ENCODE results near the gene ZNF821.

- TF ChIP-seq CTCF (IDR thresholded peaks at IDR 0.05) (no peak), EZH2phosphoT487 (IDR thresholded peaks at IDR 0.05) (no peak), EZH2 (IDR thresholded peaks at IDR 0.05) (no peak)
Measured at GRCh38 chr16:71914802-71915201, 30.8 kb upstream of the ZNF821 start.
